Astrocyte of the cerebellum (primary cell): ENCODE data around the gene SEMA5A.

Source experiments
- DNase-seq: peaks from one replicate; pipeline ENCODE4 v3.0.0-alpha.2; 2011; ENCODE audit warnings: low read depth
- H3K4me3 ChIP-seq: 2 replicates; pipeline ENCODE4 v1.5.1; 2011; ENCODE audit warnings: mild to moderate bottlenecking, low read depth, low read length, moderate library complexity
- CTCF ChIP-seq: IDR thresholded peaks from 2 replicates; pipeline ENCODE4 v1.5.1; 2012; ENCODE audit warnings: low read length, low read depth, moderate library complexity, mild to moderate bottlenecking; ENCODE audit errors: missing control alignments
- in situ Hi-C: cut with HindIII; loops from 2 replicates; pipeline ENCODE4 v1.10.0; 2017; ENCODE audit warnings: low sequenced_read_pairs

The SEMA5A gene

GRCh38 chr5:9512457-9512856, 33.4 kb downstream of the SEMA5A start:
- H3K4me3 ChIP-seq: no peak overlapping the region
- no peak for TF ChIP-seq CTCF
- in situ Hi-C loops: no loop called here
- DNase-seq: peak; percentile 56

GRCh38 chr5:9507974-9508373, 37.9 kb downstream of the SEMA5A start:
- no peak for TF ChIP-seq CTCF
- no peak overlapping the region for H3K4me3 ChIP-seq
- DNase-seq: peak; percentile 35
- in situ Hi-C loops: no loop called here

GRCh38 chr5:9505225-9505624, 40.6 kb downstream of the SEMA5A start:
- TF ChIP-seq CTCF: no peak
- DNase-seq: no peak
- no peak overlapping the region for H3K4me3 ChIP-seq
- in situ Hi-C loops: no loop called here

- no peak overlapping the region for H3K4me3 ChIP-seq
- no peak for TF ChIP-seq CTCF
- in situ Hi-C loops: no loop called here
- DNase-seq: no peak
Observed at GRCh38 chr5:9502864-9503263, 43.0 kb downstream of the SEMA5A start.

- DNase-seq: no peak
- H3K4me3 ChIP-seq: no peak overlapping the region
- TF ChIP-seq CTCF: no peak
- in situ Hi-C loops: no loop called here
Observed at GRCh38 chr5:9502050-9502834, 43.6 kb downstream of the SEMA5A start.

- peak; percentile 26 for DNase-seq
- TF ChIP-seq CTCF: peak; percentile 33
- in situ Hi-C loops: no loop called here
- H3K4me3 ChIP-seq: no peak overlapping the region
Observed at GRCh38 chr5:9500625-9501024, 45.2 kb downstream of the SEMA5A start.
